ENCODE results near the gene SDCBP2. TPM values are rescaled to one million over a fixed set of nuclear protein-coding genes. Genes with fewer than 3 reads are reported as not detected.

Gene SDCBP2
- total and polyA plus RNA-seq, 2 donors from 2014 or later = 10.3 to 18.3 TPM

DNA sequence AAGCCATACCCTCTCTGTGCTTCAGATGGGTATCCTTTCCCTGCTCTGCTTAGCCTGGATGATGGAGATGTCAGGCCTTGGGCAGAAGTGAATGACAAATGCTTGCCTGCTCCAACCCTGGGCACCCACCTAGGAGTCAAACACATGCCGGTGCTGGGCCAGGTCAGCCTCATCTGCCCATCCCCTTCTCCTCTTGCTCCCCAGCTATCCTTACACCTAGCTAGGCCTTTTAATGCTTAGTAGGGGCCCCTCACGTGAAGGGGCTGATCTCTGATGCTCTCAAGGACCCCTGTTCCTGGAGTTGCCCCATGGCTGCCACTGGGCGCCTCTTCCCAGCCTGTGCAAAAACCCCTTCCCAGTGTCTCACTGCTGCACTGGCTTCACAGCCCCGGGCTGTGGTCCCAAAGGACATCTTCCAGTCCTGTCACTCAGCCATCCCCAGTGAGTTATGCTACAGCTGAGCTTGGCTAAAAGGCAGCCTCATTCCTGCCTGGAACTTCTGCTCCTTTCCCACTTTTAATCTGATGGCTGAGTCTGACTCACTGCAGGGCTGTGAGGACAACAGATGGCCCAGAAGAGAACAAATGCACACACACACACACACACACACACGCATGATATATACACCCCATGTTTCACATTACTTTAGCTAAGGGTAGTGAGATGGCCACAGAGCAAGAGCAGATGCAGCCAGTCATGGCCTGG, 12.8 kb upstream of the SDCBP2 start:
- TF ChIP-seq, protein P1, sequence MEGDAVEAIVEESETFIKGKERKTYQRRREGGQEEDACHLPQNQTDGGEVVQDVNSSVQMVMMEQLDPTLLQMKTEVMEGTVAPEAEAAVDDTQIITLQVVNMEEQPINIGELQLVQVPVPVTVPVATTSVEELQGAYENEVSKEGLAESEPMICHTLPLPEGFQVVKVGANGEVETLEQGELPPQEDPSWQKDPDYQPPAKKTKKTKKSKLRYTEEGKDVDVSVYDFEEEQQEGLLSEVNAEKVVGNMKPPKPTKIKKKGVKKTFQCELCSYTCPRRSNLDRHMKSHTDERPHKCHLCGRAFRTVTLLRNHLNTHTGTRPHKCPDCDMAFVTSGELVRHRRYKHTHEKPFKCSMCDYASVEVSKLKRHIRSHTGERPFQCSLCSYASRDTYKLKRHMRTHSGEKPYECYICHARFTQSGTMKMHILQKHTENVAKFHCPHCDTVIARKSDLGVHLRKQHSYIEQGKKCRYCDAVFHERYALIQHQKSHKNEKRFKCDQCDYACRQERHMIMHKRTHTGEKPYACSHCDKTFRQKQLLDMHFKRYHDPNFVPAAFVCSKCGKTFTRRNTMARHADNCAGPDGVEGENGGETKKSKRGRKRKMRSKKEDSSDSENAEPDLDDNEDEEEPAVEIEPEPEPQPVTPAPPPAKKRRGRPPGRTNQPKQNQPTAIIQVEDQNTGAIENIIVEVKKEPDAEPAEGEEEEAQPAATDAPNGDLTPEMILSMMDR (IDR thresholded peaks at IDR 0.05; ENCODE audit: borderline replicate concordance, extremely low read depth, insufficient read depth) = no peak
- Histone ChIP-seq H3K27ac (ENCODE audit: low read depth in 2 of 2, low read length in 2 of 2) (no peak overlapping the region), H3K4me1 (ENCODE audit: control insufficient read depth in 2 of 3, insufficient read depth in 2 of 3, low read depth in 1 of 3, low read length in 3 of 3) (peaks cover 0 to 10% (median 5%) of the 10 kb centered on the region in 3 donors), H3K36me3 (ENCODE audit: control insufficient read depth in 2 of 3, insufficient read depth in 3 of 3, low read length in 3 of 3) (no peaks in the 10 kb centered on the region), H3K4me3 (ENCODE audit: low read length in 3 of 3) (no peak overlapping the region), H3K9ac (ENCODE audit: low read length in 3 of 3) (no peak overlapping the region), H3K27me3 (ENCODE audit: control insufficient read depth, insufficient read depth, low read length) (no peaks in the 10 kb centered on the region), H3K9me3 (ENCODE audit: control insufficient read depth in 2 of 3, insufficient read depth in 1 of 3, low read length in 3 of 3) (no peaks in the 10 kb centered on the region)
- intact Hi-C loops (cut with DNase I) = no loop called here
- no peak for FAIRE-seq
- no peak for DNase-seq

DNA sequence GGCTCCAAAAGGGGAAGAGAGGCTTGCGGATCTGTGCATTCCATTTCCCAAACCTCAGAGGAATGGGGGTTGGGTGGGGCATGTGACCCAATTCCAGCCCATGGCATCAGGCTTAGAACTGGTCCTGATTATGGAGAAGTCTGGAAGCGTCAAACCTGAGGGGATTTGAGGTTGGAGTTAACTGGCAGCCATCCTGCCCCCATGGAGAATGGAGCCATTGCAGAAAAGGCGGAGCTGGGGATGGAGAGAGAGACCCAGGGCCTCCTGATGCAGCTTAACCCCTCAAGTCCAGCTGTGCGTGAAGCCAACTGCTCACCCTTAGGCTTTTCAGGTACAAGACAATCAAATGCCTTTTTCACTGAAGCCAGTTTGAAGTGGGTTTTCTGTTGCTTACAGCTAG, 9.9 kb upstream of the SDCBP2 start:
- Histone ChIP-seq H3K27ac (ENCODE audit: low read depth in 2 of 2, low read length in 2 of 2) (no peak overlapping the region), H3K4me1 (ENCODE audit: control insufficient read depth in 2 of 3, insufficient read depth in 2 of 3, low read depth in 1 of 3, low read length in 3 of 3) (peaks cover 0 to 17% (median 8%) of the 10 kb centered on the region in 3 donors), H3K36me3 (ENCODE audit: control insufficient read depth in 2 of 3, insufficient read depth in 3 of 3, low read length in 3 of 3) (no peaks in the 10 kb centered on the region), H3K9ac (ENCODE audit: low read length in 3 of 3) (no peak overlapping the region), H3K27me3 (ENCODE audit: control insufficient read depth, insufficient read depth, low read length) (no peaks in the 10 kb centered on the region), H3K9me3 (ENCODE audit: control insufficient read depth in 2 of 3, insufficient read depth in 1 of 3, low read length in 3 of 3) (no peaks in the 10 kb centered on the region), H3K4me3 (ENCODE audit: low read length in 3 of 3) (no peak overlapping the region)
- no peak for DNase-seq
- intact Hi-C loops (cut with DNase I) = no loop called here
- TF ChIP-seq, protein P1 (IDR thresholded peaks at IDR 0.05; ENCODE audit: borderline replicate concordance, extremely low read depth, insufficient read depth) = no peak
- no peak for FAIRE-seq

DNA sequence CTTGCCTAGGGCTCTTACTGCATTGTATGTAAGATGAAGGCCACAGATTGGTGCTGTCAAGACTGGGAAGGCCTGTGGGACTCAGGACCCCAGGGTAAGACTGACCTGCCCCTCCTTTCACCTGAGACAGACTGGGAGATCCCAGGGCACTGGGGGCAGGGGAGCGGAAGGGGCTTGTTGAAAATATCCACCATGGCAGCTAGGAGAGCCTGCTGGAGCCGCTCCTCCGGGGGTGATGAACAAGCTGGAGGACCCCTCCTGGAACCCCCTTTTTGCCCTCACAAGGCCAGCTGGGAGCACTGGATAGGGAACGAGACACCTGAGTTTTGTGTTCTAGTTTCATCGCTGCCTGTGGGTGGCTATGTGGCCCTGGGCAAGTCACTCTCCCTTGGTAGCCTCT, 9.2 kb upstream of the SDCBP2 start:
- intact Hi-C loops (cut with DNase I) = no loop called here
- no peak for FAIRE-seq

More for the DNA sequence above, 9.2 kb upstream of the SDCBP2 start:
- Histone ChIP-seq H3K9me3 (ENCODE audit: control insufficient read depth in 2 of 3, insufficient read depth in 1 of 3, low read length in 3 of 3) (no peaks in the 10 kb centered on the region), H3K27me3 (ENCODE audit: control insufficient read depth, insufficient read depth, low read length) (no peaks in the 10 kb centered on the region), H3K4me1 (ENCODE audit: control insufficient read depth in 2 of 3, insufficient read depth in 2 of 3, low read depth in 1 of 3, low read length in 3 of 3) (peaks cover 0 to 17% (median 11%) of the 10 kb centered on the region in 3 donors), H3K4me3 (ENCODE audit: low read length in 3 of 3) (no peak overlapping the region), H3K27ac (ENCODE audit: low read depth in 2 of 2, low read length in 2 of 2) (peak overlapping the region; percentile 2 to 35), H3K9ac (ENCODE audit: low read length in 3 of 3) (no peak overlapping the region), H3K36me3 (ENCODE audit: control insufficient read depth in 2 of 3, insufficient read depth in 3 of 3, low read length in 3 of 3) (no peaks in the 10 kb centered on the region)
- no peak for DNase-seq
- TF ChIP-seq, protein P1 (IDR thresholded peaks at IDR 0.05; ENCODE audit: borderline replicate concordance, extremely low read depth, insufficient read depth) = no peak

All from kidney (tissue), 14 donors.